SK-N-SH treated with all-trans-retinoic acid at 6 μM for 48 hours (cell line): ENCODE results near the gene OTUD1.

Experiments used
- ATAC-seq: fragments of 200-7000 bp; cut with Tn5 transposase; 3 replicates; pipeline ENCODE4 v1.9.1; 2020; ENCODE audit warnings: mild to moderate bottlenecking, moderate library complexity
- ARNTL ChIP-seq: fragments of 450-650 bp; formaldehyde crosslinking; IDR thresholded peaks from 2 replicates; pipeline ENCODE4 v1.5.0; 2020; ENCODE audit warnings: low read depth, mild to moderate bottlenecking, moderate library complexity, borderline replicate concordance
- BACH2 ChIP-seq: fragments of 250-450 bp; sonication (Bioruptor Pico); IDR thresholded peaks from 2 replicates; pipeline ENCODE4 v1.9.0; 2021; ENCODE audit warnings: mild to moderate bottlenecking, borderline replicate concordance
- CSDC2 ChIP-seq: fragments of 250-450 bp; sonication (Bioruptor Pico); IDR thresholded peaks from 2 replicates; pipeline ENCODE4 v1.5.0; 2020; ENCODE audit warnings: mild to moderate bottlenecking, moderate library complexity
- ESRRG ChIP-seq: fragments of 250-450 bp; sonication (Bioruptor Pico); IDR thresholded peaks from 2 replicates; pipeline ENCODE4 v1.6.1; 2021; ENCODE audit warnings: mild to moderate bottlenecking
- GLIS3 ChIP-seq: fragments of 250-450 bp; sonication (Bioruptor Pico); IDR thresholded peaks from 2 replicates; pipeline ENCODE4 v1.5.0; 2020; ENCODE audit warnings: mild to moderate bottlenecking, moderate library complexity
- ISL1 ChIP-seq: fragments of 250-450 bp; sonication (Bioruptor Pico); IDR thresholded peaks from 2 replicates; pipeline ENCODE4 v2.1.2; 2022; ENCODE audit warnings: mild to moderate bottlenecking, moderate library complexity
- OSR1 ChIP-seq: fragments of 250-450 bp; sonication (Bioruptor Pico); IDR thresholded peaks from 2 replicates; pipeline ENCODE4 v1.8.0; 2022; ENCODE audit warnings: moderate library complexity, mild to moderate bottlenecking, inconsistent platforms
- PPARA ChIP-seq: fragments of 250-450 bp; sonication (Bioruptor Pico); IDR thresholded peaks from 2 replicates; pipeline ENCODE4 v1.5.0; 2020; ENCODE audit warnings: mild to moderate bottlenecking, borderline replicate concordance
- RARB ChIP-seq: fragments of 250-450 bp; sonication (Bioruptor Pico); IDR thresholded peaks from 2 replicates; pipeline ENCODE4 v1.8.0; 2021; ENCODE audit warnings: mild to moderate bottlenecking, moderate library complexity
- SNAI2 ChIP-seq: fragments of 250-450 bp; sonication (Bioruptor Pico); IDR thresholded peaks from 2 replicates; pipeline ENCODE4 v1.5.0; 2020; ENCODE audit warnings: mild to moderate bottlenecking, moderate library complexity
- TCF4 ChIP-seq: fragments of 250-450 bp; sonication (Bioruptor Pico); IDR thresholded peaks from 2 replicates; pipeline ENCODE4 v1.8.0; 2021; ENCODE audit warnings: mild to moderate bottlenecking, moderate library complexity, borderline replicate concordance
- ZFP3 ChIP-seq: fragments of 250-450 bp; sonication (Bioruptor Pico); IDR thresholded peaks from 2 replicates; pipeline ENCODE4 v1.5.0; 2020; ENCODE audit warnings: mild to moderate bottlenecking, moderate library complexity
- ZFP30 ChIP-seq: fragments of 450-650 bp; formaldehyde crosslinking; IDR thresholded peaks from 2 replicates; pipeline ENCODE4 v1.5.0; 2022; ENCODE audit warnings: mild to moderate bottlenecking, moderate library complexity
- ZNF565 ChIP-seq: fragments of 450-650 bp; formaldehyde crosslinking; conservative IDR thresholded peaks from 2 replicates; pipeline ENCODE4 v1.5.0; 2020; ENCODE audit warnings: low read depth, mild to moderate bottlenecking, moderate library complexity
- TF ChIP-seq, protein P1 (sequence below): fragments of 250-450 bp; sonication (Bioruptor Pico); IDR thresholded peaks from 2 replicates; pipeline ENCODE4 v1.8.0; 2021; ENCODE audit warnings: low read depth, mild to moderate bottlenecking, moderate library complexity, borderline replicate concordance
- TF ChIP-seq, protein P2 (sequence below): fragments of 250-450 bp; sonication (Bioruptor Pico); IDR thresholded peaks from 2 replicates; pipeline ENCODE4 v1.5.0; 2020; ENCODE audit warnings: mild to moderate bottlenecking, moderate library complexity
- TF ChIP-seq, protein P3 (sequence below): fragments of 250-450 bp; sonication (Bioruptor Pico); IDR thresholded peaks from 2 replicates; pipeline ENCODE4 v1.8.0; 2020; ENCODE audit warnings: mild to moderate bottlenecking, moderate library complexity, borderline replicate concordance
- TF ChIP-seq, protein P4 (sequence below): fragments of 250-450 bp; sonication (Bioruptor Pico); IDR thresholded peaks from 2 replicates; pipeline ENCODE4 v1.5.1; 2020; ENCODE audit warnings: low read depth, mild to moderate bottlenecking, moderate library complexity
- TF ChIP-seq, protein P5 (sequence below): fragments of 250-450 bp; sonication (Bioruptor Pico); IDR thresholded peaks from 2 replicates; pipeline ENCODE4 v1.5.1; 2021; ENCODE audit warnings: mild to moderate bottlenecking, moderate library complexity

The OTUD1 gene

DNA sequence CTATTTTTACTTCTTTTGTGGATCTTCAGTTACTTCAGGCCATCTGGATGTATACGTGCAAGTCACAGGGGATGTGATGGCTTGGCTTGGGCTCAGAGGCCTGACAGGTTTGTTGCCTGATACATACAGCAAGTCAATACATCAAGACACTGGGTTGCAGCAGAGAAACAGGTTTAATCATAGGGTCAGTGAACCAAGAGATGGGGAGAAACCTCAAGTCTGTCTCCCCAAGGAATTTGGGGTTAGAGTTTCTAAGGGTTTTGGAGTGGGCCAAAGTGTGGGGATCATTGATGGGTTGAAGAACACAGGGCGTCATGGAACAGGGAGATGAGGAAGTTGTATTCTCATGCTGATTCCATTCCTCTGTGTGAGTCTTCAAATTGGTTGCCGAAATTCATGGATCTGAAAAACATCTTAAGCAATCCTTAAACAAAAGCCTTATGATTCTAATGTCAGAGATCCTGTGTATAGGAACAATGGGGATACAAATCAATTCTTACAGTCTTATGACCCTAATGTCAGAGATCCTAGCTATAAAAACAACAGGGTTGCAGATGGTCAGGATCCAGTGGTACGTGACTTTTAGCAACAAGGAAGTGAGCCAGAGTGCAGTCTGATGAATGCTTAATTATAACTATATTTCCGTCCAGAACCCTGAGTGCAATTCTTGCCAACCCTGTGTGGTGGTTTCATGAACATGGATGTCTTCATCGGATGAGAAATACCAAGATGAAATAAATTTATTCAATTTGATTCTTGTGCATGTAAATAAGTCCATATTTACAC is 18.9 kb downstream of the OTUD1 start (continued):
- TF ChIP-seq, protein P1, sequence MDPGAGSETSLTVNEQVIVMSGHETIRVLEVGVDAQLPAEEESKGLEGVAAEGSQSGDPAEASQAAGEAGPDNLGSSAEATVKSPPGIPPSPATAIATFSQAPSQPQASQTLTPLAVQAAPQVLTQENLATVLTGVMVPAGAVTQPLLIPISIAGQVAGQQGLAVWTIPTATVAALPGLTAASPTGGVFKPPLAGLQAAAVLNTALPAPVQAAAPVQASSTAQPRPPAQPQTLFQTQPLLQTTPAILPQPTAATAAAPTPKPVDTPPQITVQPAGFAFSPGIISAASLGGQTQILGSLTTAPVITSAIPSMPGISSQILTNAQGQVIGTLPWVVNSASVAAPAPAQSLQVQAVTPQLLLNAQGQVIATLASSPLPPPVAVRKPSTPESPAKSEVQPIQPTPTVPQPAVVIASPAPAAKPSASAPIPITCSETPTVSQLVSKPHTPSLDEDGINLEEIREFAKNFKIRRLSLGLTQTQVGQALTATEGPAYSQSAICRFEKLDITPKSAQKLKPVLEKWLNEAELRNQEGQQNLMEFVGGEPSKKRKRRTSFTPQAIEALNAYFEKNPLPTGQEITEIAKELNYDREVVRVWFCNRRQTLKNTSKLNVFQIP (CRISPR knock-in tag), result no peak
- TF ChIP-seq, protein P2, sequence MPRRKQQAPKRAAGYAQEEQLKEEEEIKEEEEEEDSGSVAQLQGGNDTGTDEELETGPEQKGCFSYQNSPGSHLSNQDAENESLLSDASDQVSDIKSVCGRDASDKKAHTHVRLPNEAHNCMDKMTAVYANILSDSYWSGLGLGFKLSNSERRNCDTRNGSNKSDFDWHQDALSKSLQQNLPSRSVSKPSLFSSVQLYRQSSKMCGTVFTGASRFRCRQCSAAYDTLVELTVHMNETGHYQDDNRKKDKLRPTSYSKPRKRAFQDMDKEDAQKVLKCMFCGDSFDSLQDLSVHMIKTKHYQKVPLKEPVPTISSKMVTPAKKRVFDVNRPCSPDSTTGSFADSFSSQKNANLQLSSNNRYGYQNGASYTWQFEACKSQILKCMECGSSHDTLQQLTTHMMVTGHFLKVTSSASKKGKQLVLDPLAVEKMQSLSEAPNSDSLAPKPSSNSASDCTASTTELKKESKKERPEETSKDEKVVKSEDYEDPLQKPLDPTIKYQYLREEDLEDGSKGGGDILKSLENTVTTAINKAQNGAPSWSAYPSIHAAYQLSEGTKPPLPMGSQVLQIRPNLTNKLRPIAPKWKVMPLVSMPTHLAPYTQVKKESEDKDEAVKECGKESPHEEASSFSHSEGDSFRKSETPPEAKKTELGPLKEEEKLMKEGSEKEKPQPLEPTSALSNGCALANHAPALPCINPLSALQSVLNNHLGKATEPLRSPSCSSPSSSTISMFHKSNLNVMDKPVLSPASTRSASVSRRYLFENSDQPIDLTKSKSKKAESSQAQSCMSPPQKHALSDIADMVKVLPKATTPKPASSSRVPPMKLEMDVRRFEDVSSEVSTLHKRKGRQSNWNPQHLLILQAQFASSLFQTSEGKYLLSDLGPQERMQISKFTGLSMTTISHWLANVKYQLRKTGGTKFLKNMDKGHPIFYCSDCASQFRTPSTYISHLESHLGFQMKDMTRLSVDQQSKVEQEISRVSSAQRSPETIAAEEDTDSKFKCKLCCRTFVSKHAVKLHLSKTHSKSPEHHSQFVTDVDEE (CRISPR knock-in tag), result no peak
- TF ChIP-seq SNAI2 (CRISPR knock-in tag), result no peak

DNA sequence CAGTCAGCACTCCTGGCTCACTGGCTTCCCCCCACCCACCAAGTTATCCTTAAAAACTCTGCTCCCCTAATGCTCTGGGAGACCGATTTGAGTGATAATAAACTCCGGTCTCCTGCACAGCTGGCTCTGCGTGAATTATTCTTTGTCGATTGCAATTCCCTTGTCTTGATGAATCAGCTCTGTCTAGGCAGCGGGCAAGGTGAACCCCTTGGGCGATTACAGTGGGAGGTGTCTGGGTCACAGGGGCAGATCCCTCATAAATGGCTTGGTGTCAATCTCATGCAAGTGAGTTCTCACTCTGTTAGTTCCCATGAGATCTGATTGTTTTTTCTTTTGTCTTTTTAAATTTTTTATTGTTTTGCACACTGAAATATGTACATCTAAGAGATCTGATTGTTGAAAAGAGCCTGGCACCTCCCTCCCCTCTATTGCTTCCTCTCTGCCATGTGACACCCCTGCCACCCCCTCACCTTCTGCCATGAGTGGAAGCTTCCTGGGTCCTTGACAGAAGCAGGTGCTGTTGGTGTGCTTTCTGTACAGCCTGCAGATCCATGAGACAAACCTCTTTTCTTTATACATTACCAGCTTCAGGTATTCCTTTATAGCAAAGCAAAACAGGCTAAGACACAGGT is 20.5 kb downstream of the OTUD1 start:
- ATAC-seq, result no peak
- TF ChIP-seq, protein P3, sequence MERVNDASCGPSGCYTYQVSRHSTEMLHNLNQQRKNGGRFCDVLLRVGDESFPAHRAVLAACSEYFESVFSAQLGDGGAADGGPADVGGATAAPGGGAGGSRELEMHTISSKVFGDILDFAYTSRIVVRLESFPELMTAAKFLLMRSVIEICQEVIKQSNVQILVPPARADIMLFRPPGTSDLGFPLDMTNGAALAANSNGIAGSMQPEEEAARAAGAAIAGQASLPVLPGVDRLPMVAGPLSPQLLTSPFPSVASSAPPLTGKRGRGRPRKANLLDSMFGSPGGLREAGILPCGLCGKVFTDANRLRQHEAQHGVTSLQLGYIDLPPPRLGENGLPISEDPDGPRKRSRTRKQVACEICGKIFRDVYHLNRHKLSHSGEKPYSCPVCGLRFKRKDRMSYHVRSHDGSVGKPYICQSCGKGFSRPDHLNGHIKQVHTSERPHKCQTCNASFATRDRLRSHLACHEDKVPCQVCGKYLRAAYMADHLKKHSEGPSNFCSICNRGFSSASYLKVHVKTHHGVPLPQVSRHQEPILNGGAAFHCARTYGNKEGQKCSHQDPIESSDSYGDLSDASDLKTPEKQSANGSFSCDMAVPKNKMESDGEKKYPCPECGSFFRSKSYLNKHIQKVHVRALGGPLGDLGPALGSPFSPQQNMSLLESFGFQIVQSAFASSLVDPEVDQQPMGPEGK (CRISPR knock-in tag), result no peak
- TF ChIP-seq CSDC2 (CRISPR knock-in tag) (no peak), BACH2 (CRISPR knock-in tag) (no peak), ZNF565 (no peak), TCF4 (CRISPR knock-in tag) (no peak), ESRRG (CRISPR knock-in tag) (no peak), ZFP30 (no peak), ISL1 (no peak)

DNA sequence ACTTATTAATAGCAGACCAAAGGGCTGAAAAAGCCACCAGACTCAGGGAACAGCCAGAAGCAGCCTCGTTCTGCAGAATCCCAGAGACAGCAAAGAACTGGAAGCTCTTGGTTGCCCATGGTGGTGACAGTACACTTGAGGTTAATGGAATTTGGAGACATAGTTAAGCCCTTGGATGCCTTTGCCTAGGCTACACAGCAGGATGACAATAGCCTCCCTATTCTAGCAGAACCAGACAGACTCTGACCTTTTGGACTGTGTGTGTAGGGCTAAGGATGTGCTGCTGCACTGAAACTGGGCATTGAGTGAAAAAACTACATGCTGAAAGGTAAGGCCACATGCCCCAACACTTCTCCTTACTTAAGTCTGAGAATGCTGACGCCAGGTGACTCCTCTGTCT is 22.7 kb downstream of the OTUD1 start:
- TF ChIP-seq ARNTL (CRISPR knock-in tag) (no peak), TCF4 (CRISPR knock-in tag) (no peak), CSDC2 (CRISPR knock-in tag) (no peak), RARB (CRISPR knock-in tag) (no peak)
- no peak for ATAC-seq

DNA sequence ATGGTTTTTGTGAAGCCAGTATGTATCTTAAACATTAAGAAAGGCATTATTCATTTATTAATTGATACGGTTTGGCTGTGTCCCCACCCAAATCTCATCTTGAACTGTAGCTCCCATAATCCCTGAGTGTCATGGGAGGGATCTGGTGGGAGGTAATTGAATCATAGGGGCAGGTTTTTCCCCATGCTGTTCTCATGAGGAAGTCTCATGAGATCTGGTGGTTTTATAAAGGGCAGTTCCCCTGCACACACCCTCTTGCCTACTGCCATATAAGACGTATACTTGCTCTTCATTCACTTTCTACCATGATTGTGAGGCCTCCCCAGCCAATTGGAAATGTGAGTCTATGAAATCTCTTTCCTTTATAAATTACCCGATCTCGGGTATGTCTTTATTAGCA is 28.1 kb downstream of the OTUD1 start:
- TF ChIP-seq SNAI2 (CRISPR knock-in tag) (no peak), ZNF565 (no peak), ZFP30 (no peak), PPARA (CRISPR knock-in tag) (no peak)
- TF ChIP-seq, protein P4, sequence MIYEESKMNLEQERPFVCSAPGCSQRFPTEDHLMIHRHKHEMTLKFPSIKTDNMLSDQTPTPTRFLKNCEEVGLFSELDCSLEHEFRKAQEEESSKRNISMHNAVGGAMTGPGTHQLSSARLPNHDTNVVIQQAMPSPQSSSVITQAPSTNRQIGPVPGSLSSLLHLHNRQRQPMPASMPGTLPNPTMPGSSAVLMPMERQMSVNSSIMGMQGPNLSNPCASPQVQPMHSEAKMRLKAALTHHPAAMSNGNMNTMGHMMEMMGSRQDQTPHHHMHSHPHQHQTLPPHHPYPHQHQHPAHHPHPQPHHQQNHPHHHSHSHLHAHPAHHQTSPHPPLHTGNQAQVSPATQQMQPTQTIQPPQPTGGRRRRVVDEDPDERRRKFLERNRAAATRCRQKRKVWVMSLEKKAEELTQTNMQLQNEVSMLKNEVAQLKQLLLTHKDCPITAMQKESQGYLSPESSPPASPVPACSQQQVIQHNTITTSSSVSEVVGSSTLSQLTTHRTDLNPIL (CRISPR knock-in tag), result no peak
- ATAC-seq, result no peak

DNA sequence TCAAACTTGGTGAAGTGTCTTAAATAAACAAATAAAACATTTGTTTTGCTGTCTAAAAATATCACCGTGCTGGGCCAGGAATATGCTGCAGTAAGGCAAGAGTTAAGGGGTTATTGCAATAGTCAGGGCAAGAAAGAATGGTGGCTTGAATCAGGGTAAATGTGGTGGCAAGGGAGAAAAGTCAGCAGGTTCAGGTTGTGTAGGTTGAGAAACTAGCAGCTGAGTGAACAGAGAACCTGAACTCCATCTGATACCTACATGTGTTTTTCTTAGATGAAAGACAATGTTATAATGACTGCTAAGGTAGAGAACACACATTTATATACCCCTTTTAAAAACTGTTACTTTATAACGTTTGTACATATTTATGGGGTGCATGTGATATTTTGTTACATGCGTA is 28.7 kb downstream of the OTUD1 start:
- TF ChIP-seq OSR1 (CRISPR knock-in tag) (no peak), BACH2 (CRISPR knock-in tag) (no peak), ZFP30 (no peak), ZNF565 (no peak), ISL1 (no peak), GLIS3 (CRISPR knock-in tag) (no peak), ZFP3 (CRISPR knock-in tag) (no peak), ESRRG (CRISPR knock-in tag) (no peak)
- TF ChIP-seq, protein P5, sequence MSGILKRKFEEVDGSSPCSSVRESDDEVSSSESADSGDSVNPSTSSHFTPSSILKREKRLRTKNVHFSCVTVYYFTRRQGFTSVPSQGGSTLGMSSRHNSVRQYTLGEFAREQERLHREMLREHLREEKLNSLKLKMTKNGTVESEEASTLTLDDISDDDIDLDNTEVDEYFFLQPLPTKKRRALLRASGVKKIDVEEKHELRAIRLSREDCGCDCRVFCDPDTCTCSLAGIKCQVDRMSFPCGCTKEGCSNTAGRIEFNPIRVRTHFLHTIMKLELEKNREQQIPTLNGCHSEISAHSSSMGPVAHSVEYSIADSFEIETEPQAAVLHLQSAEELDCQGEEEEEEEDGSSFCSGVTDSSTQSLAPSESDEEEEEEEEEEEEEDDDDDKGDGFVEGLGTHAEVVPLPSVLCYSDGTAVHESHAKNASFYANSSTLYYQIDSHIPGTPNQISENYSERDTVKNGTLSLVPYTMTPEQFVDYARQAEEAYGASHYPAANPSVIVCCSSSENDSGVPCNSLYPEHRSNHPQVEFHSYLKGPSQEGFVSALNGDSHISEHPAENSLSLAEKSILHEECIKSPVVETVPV, result no peak
- no peak for ATAC-seq
